Thyroid gland (tissue), 4 donors: ENCODE results near the gene RBMS1.

Experiments used
- CTCF ChIP-seq, 6 experiments: fragments of 200-600 bp in 3 of 6; fragments of 450-650 bp in 3 of 6; sonication (generic) in 3 of 6; IDR thresholded peaks; one replicate each; pipeline ENCODE4 v1.5.1; 2016 to 2019; ENCODE audit warnings: antibody characterized with exemption in 6 of 6, mild to moderate bottlenecking in 2 of 6, inconsistent platforms in 1 of 6, moderate library complexity in 1 of 6
- POLR2A ChIP-seq, 2 donors: fragments of 450-650 bp; IDR thresholded peaks; one replicate each; pipeline ENCODE4 v1.6.1; 2017; ENCODE audit warnings: antibody characterized with exemption in 2 of 2, mild to moderate bottlenecking in 2 of 2, moderate library complexity in 1 of 2

- TF ChIP-seq POLR2A (IDR thresholded peaks at IDR 0.05), result no peak
- TF ChIP-seq CTCF (IDR thresholded peaks at IDR 0.05), result no peak
Measured at GRCh38 chr2:160292225-160292624, 201.4 kb downstream of the RBMS1 start.
